Gastroesophageal sphincter (tissue), 4 donors: ENCODE results near the gene CDK17. TPM values are rescaled to one million over a fixed set of nuclear protein-coding genes. Genes with fewer than 3 reads are reported as not detected.
A peak's percentile ranks its signal among the peaks of the same experiment; 100 is the strongest.
"Not testable (repeated sequence)": the region's sequence is repeated elsewhere in the genome, so short reads cannot be mapped to it uniquely, and the experiment has no call there.

ENCODE experiments used
- ATAC-seq: fragments of 150-250 bp; one replicate; pipeline ENCODE4 v1.9.1; 2016; ENCODE audit warnings: mild to moderate bottlenecking, moderate library complexity
- H3K27ac ChIP-seq, 4 donors: fragments of 200-600 bp; sonication (generic) in 3 of 4; 1 replicate in 3 of 4; 2 replicates in 1 of 4; pipeline ENCODE4 v1.5.1; 2016 to 2019
- H3K27me3 ChIP-seq: fragments of 200-600 bp; sonication (generic); one replicate; pipeline ENCODE4 v1.5.1; 2019
- H3K36me3 ChIP-seq, 2 donors: fragments of 200-600 bp; sonication (generic); one replicate each; pipeline ENCODE4 v1.5.1; 2019; ENCODE audit warnings: control low read depth in 1 of 2
- H3K4me1 ChIP-seq, 3 donors: fragments of 200-600 bp; sonication (generic); 1 replicate in 2 of 3; 2 replicates in 1 of 3; pipeline ENCODE4 v1.5.1; 2016 to 2019; ENCODE audit warnings: control low read depth in 2 of 3
- H3K4me3 ChIP-seq, 2 donors: fragments of 200-600 bp; sonication (generic); one replicate each; pipeline ENCODE4 v1.5.1; 2019; ENCODE audit warnings: mild to moderate bottlenecking in 1 of 2, moderate library complexity in 1 of 2
- H3K9me3 ChIP-seq, 3 donors: fragments of 200-600 bp; sonication (generic); one replicate each; pipeline ENCODE4 v1.5.1; 2017 to 2019; ENCODE audit warnings: control low read depth in 2 of 3
- EP300 ChIP-seq: sonication (generic); formaldehyde crosslinking; IDR thresholded peaks from one replicate; pipeline ENCODE4 v1.6.1; 2017; ENCODE audit warnings: antibody characterized with exemption, mild to moderate bottlenecking
- POLR2A ChIP-seq, 2 donors: fragments of 450-650 bp; IDR thresholded peaks; one replicate each; pipeline ENCODE4 v1.6.1; 2017; ENCODE audit warnings: antibody characterized with exemption in 2 of 2, mild to moderate bottlenecking in 2 of 2, moderate library complexity in 1 of 2
- POLR2AphosphoS5 ChIP-seq: sonication (generic); formaldehyde crosslinking; IDR thresholded peaks from one replicate; pipeline ENCODE4 v1.6.1; 2017; ENCODE audit warnings: antibody characterized with exemption
- whole genome bisulfite sequencing, 2 donors: methylation state at CpG; one replicate each; pipeline ENCODE4 v1.1.5; 2018; ENCODE audit warnings: low coverage in 1 of 2; 5-methylcytosine and 5-hydroxymethylcytosine counted together
- total RNA-seq, 4 donors: library from RNA; depleted of rRNA; stranded (reverse); fragments of >200 nt; gene quantifications; one replicate each; pipeline ENCODE4 v1.1.0, GENCODE V29; 2016
- TF ChIP-seq, protein P1 (sequence below), 4 experiments: fragments of 200-600 bp in 2 of 4; fragments of 450-650 bp in 2 of 4; sonication (generic) in 1 of 4; IDR thresholded peaks; one replicate each; pipeline ENCODE4 v1.5.1; 2017 to 2019; ENCODE audit warnings: antibody characterized with exemption in 4 of 4, mild to moderate bottlenecking in 2 of 4, moderate library complexity in 2 of 4

Gene CDK17
- total RNA-seq, 4 donors from 2014 or later: 54.4 to 77.9 (median 62.9) TPM

DNA sequence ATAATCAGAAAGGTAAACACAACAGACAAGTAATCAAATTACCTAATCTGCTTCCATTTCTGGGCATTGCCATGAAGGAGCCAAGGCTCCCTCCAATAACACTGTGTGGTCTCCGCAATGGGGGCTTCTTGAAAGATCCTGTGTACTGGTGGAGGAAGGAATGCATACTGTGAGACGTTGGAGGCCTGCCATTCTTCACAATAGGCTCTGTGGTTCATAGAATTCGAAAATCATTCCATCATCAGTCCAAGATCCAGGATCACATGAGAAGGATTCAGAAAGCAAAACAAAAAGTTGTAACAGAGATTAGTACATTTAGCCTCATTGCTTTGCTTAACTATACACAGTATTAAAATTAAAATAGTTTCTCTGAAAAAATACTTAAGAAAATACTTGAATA, 76.3 kb downstream of the CDK17 start:
- Histone ChIP-seq H3K27me3 (no peaks in the 10 kb centered on the region), H3K9me3 (no peaks in the 10 kb centered on the region), H3K36me3 (peaks cover 0 to 19% of the 10 kb centered on the region in 2 donors), H3K4me3 (no peak overlapping the region), H3K4me1 (peaks cover 0 to 35% (median 0%) of the 10 kb centered on the region in 3 donors), H3K27ac (no peak overlapping the region)
- ATAC-seq: no peak
- WGBS, 2 donors: 44 to 57% methylated on average over 3 of the region's 3 CpGs
- TF ChIP-seq, protein P1, sequence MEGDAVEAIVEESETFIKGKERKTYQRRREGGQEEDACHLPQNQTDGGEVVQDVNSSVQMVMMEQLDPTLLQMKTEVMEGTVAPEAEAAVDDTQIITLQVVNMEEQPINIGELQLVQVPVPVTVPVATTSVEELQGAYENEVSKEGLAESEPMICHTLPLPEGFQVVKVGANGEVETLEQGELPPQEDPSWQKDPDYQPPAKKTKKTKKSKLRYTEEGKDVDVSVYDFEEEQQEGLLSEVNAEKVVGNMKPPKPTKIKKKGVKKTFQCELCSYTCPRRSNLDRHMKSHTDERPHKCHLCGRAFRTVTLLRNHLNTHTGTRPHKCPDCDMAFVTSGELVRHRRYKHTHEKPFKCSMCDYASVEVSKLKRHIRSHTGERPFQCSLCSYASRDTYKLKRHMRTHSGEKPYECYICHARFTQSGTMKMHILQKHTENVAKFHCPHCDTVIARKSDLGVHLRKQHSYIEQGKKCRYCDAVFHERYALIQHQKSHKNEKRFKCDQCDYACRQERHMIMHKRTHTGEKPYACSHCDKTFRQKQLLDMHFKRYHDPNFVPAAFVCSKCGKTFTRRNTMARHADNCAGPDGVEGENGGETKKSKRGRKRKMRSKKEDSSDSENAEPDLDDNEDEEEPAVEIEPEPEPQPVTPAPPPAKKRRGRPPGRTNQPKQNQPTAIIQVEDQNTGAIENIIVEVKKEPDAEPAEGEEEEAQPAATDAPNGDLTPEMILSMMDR (IDR thresholded peaks at IDR 0.05): no peak
- no peak for TF ChIP-seq POLR2A (IDR thresholded peaks at IDR 0.05)
- no peak for TF ChIP-seq POLR2AphosphoS5
- TF ChIP-seq EP300: no peak

DNA sequence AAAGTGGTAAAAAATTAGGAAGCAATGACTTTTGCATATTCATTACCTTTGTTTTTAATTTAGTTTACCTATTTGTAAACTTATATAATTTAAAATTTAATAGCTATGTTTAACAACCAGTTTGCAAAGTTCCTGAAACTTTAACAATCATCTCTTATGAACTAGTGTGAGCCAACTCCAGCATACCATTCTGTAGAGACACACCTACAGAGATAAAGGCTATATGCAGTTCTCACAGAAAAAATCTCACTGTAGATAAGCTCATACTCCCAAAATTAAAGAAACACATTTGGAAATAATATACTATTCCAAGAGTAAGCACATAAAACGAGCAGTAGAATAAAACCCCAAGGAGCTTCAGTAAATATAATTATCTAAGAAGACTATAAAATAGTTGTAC, 77.5 kb downstream of the CDK17 start:
- H3K27ac ChIP-seq: no peak overlapping the region
- H3K9me3 ChIP-seq: no peaks in the 10 kb centered on the region
- H3K36me3 ChIP-seq: peaks cover 0 to 19% of the 10 kb centered on the region in 2 donors
- H3K4me1 ChIP-seq: peaks cover 0 to 32% (median 0%) of the 10 kb centered on the region in 3 donors
- no peaks in the 10 kb centered on the region for H3K27me3 ChIP-seq
- no peak overlapping the region for H3K4me3 ChIP-seq
- TF ChIP-seq POLR2A (IDR thresholded peaks at IDR 0.05) (no peak), POLR2AphosphoS5 (no peak), EP300 (no peak)
- TF ChIP-seq, protein P1 (IDR thresholded peaks at IDR 0.05): no peak
- WGBS, 2 donors: 63 to 86% methylated on average over 1 of the region's 1 CpG
- no peak for ATAC-seq

DNA sequence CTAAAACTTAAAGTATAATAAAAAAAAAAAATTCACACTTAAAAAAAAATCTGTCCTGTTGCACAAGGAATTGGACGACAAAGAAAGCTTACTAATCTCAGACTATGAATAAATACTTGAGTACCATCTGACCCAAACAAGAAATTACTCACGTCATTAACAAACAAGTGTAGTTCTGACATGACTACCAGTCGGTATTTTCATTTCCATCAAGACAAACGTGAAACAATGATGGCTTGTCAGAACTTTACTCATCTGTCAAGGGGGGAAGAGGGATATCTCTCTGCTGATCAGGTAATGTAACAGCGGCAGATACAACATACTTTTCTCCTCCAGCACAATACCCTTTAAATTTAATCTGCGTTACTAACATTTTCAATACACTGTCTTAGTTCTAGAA, 78.3 kb downstream of the CDK17 start:
- H3K9me3 ChIP-seq: no peaks in the 10 kb centered on the region
- no peak overlapping the region for H3K27ac ChIP-seq
- H3K36me3 ChIP-seq: peaks cover 0 to 19% of the 10 kb centered on the region in 2 donors
- WGBS, 2 donors: 81% methylated on average over 6 of the region's 6 CpGs
- peaks cover 0 to 24% (median 0%) of the 10 kb centered on the region in 3 donors for H3K4me1 ChIP-seq
- TF ChIP-seq, protein P1 (IDR thresholded peaks at IDR 0.05): no peak
- TF ChIP-seq POLR2AphosphoS5 (no peak), POLR2A (IDR thresholded peaks at IDR 0.05) (no peak), EP300 (no peak)
- no peaks in the 10 kb centered on the region for H3K27me3 ChIP-seq
- no peak for ATAC-seq
- no peak overlapping the region for H3K4me3 ChIP-seq

DNA sequence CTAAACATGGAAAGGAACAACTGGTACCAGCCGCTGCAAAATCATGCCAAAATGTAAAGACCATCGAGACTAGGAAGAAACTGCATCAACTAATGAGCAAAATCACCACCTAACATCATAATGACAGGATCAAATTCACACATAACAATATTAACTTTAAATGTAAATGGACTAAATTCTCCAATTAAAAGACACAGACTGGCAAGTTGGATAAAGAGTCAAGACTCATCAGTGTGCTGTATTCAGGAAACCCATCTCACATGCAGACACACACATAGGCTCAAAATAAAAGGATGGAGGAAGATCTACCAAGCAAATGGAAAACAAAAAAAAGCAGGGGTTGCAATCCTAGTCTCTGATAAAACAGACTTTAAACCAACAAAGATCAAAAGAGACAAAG, 82.4 kb downstream of the CDK17 start:
- H3K4me3 ChIP-seq, ATAC-seq, H3K9me3 ChIP-seq, H3K36me3 ChIP-seq, H3K27ac ChIP-seq, H3K27me3 ChIP-seq: not testable (repeated sequence)
- WGBS, 2 donors: 100% methylated on average over 1 of the region's 2 CpGs; no CpG with 5 or more reads in 1 of the 2 donors
- H3K4me1 ChIP-seq: peaks cover 0 to 23% (median 4%) of the 10 kb centered on the region in 3 donors

DNA sequence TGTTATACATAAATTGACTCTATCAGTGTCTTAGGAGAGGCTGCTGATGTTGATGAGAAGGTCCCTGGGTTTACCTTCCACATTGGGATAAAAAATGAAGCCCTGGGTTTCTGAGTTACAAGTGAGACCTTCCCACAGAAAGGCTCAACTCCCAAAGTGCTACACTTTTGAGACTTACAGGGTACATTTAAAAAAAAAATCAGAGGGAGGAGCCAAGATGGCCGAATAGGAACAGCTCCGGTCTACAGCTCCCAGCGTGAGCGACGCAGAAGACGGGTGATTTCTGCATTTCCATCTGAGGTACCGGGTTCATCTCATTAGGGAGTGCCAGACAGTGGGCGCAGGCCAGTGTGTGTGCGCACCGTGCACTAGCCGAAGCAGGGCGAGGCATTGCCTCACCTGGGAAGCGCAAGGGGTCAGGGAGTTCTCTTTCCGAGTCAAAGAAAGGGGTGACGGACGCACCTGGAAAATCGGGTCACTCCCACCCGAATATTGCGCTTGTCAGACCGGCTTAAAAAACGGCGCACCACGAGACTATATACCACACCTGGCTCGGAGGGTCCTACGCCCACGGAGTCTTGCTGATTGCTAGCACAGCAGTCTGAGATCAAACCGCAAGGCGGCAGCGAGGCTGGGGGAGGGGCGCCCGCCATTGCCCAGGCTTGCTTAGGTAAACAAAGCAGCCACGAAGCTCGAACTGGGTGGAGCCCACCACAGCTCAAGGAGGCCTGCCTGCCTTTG, 84.3 kb downstream of the CDK17 start:
- not testable (repeated sequence) for H3K27me3 ChIP-seq, H3K36me3 ChIP-seq, H3K9me3 ChIP-seq, ATAC-seq
- Histone ChIP-seq H3K4me3 (peak overlapping the region; percentile 30 to 42), H3K27ac (peak overlapping the region in 3 of 4 donors; percentile 59 to 64 (median 64)), H3K4me1 (peaks cover 0 to 23% (median 4%) of the 10 kb centered on the region in 3 donors)
- 60% methylated on average over 3 of the region's 33 CpGs; no CpG with 5 or more reads in 1 of the 2 donors for WGBS, 2 donors

DNA sequence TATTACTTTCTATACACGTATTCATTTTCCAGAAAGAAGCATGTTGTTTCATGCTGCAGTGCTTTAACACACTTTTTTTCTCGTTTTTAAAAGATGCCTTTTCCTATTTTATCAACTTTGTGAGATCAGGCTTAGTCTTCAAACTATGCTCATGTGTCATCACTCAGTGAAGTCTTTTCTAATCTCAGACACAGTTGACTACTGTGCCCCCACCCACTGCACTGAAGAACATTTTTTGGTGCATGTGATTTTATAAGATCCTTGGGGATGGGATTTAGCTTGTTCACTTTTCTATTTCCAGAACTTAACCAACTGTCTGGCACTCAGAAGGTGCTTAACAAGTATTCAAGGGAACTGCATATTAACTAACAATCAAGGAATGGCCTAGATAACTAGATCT, 85.5 kb downstream of the CDK17 start:
- Histone ChIP-seq H3K4me1 (peaks cover 0 to 23% (median 4%) of the 10 kb centered on the region in 3 donors), H3K27ac (peak overlapping the region in 3 of 4 donors; percentile 9 to 41 (median 38)), H3K9me3 (no peaks in the 10 kb centered on the region), H3K36me3 (peaks cover 0 to 7% of the 10 kb centered on the region in 2 donors), H3K4me3 (no peak overlapping the region), H3K27me3 (no peaks in the 10 kb centered on the region)
- TF ChIP-seq, protein P1 (IDR thresholded peaks at IDR 0.05): no peak
- TF ChIP-seq POLR2A (IDR thresholded peaks at IDR 0.05) (no peak), EP300 (no peak), POLR2AphosphoS5 (no peak)
- 35 to 68% methylated on average over 2 of the region's 2 CpGs for WGBS, 2 donors
- no peak for ATAC-seq
